Effector memory CD4-positive, alpha-beta T cell (primary cell): ENCODE measurements around the gene LRRC72.

ENCODE experiments used
- DNase-seq, 3 donors: peaks; one replicate each; pipeline ENCODE4 v3.0.0-alpha.2; 2020
- H3K27ac ChIP-seq: 2 replicates; pipeline ENCODE4 v1.7.0; 2013; ENCODE audit warnings: mild to moderate bottlenecking, low read length, moderate library complexity; ENCODE audit not compliant: insufficient read depth, poor library complexity, severe bottlenecking
- H3K27me3 ChIP-seq: replicated peaks from 2 replicates; pipeline ENCODE4 v1.7.0; 2013; ENCODE audit warnings: mild to moderate bottlenecking, low read length; ENCODE audit not compliant: insufficient read depth, control insufficient read depth, poor library complexity, severe bottlenecking
- H3K36me3 ChIP-seq: 2 replicates; pipeline ENCODE4 v1.7.0; 2013; ENCODE audit warnings: mild to moderate bottlenecking, low read length, moderate library complexity; ENCODE audit not compliant: control insufficient read depth, insufficient read depth
- H3K4me1 ChIP-seq: 2 replicates; pipeline ENCODE4 v1.7.0; 2013; ENCODE audit warnings: low read length, mild to moderate bottlenecking; ENCODE audit not compliant: control insufficient read depth, insufficient read depth, poor library complexity, severe bottlenecking
- H3K4me3 ChIP-seq: 2 replicates; pipeline ENCODE4 v1.7.0; 2013; ENCODE audit warnings: low read length, low read depth, mild to moderate bottlenecking; ENCODE audit not compliant: insufficient read depth, poor library complexity, severe bottlenecking
- H3K9me3 ChIP-seq: 2 replicates; pipeline ENCODE4 v1.7.0; 2013; ENCODE audit warnings: mild to moderate bottlenecking, low read length, moderate library complexity; ENCODE audit not compliant: control insufficient read depth

The LRRC72 gene

GRCh38 chr7:16609842-16610450 lies 83.3 kb downstream of the LRRC72 start:
- Histone ChIP-seq H3K27me3 (no peaks in the 10 kb centered on the region), H3K27ac (no peak overlapping the region), H3K9me3 (no peaks in the 10 kb centered on the region), H3K4me3 (no peak overlapping the region), H3K4me1 (no peaks in the 10 kb centered on the region), H3K36me3 (peaks cover 12% of the 10 kb centered on the region)
- no peak for DNase-seq

GRCh38 chr7:16611711-16612110 lies 85.1 kb downstream of the LRRC72 start:
- Histone ChIP-seq H3K9me3 (no peaks in the 10 kb centered on the region), H3K27ac (no peak overlapping the region), H3K27me3 (no peaks in the 10 kb centered on the region), H3K4me1 (no peaks in the 10 kb centered on the region), H3K36me3 (peaks cover 24% of the 10 kb centered on the region), H3K4me3 (no peak overlapping the region)
- no peak for DNase-seq

GRCh38 chr7:16615228-16615627 lies 88.6 kb downstream of the LRRC72 start:
- Histone ChIP-seq H3K4me1 (no peaks in the 10 kb centered on the region), H3K9me3 (no peaks in the 10 kb centered on the region), H3K27ac (no peak overlapping the region), H3K36me3 (peaks cover 25% of the 10 kb centered on the region), H3K4me3 (no peak overlapping the region), H3K27me3 (no peaks in the 10 kb centered on the region)
- no peak for DNase-seq

- Histone ChIP-seq H3K27ac (no peak overlapping the region), H3K4me1 (no peaks in the 10 kb centered on the region), H3K4me3 (no peak overlapping the region), H3K36me3 (peaks cover 25% of the 10 kb centered on the region), H3K9me3 (no peaks in the 10 kb centered on the region), H3K27me3 (no peaks in the 10 kb centered on the region)
- DNase-seq, result no peak
These were observed 89.5 kb downstream of the LRRC72 start for GRCh38 chr7:16616122-16616521.

GRCh38 chr7:16616542-16616941 lies 89.9 kb downstream of the LRRC72 start:
- no peaks in the 10 kb centered on the region for H3K9me3 ChIP-seq
- peaks cover 25% of the 10 kb centered on the region for H3K36me3 ChIP-seq
- no peak overlapping the region for H3K27ac ChIP-seq
- H3K27me3 ChIP-seq, result no peaks in the 10 kb centered on the region
- no peak for DNase-seq
- H3K4me1 ChIP-seq, result no peaks in the 10 kb centered on the region
- no peak overlapping the region for H3K4me3 ChIP-seq

- no peaks in the 10 kb centered on the region for H3K9me3 ChIP-seq
- no peaks in the 10 kb centered on the region for H3K4me1 ChIP-seq
- no peak for DNase-seq
- no peak overlapping the region for H3K4me3 ChIP-seq
- no peaks in the 10 kb centered on the region for H3K27me3 ChIP-seq
- peaks cover 28% of the 10 kb centered on the region for H3K36me3 ChIP-seq
- no peak overlapping the region for H3K27ac ChIP-seq
These were observed 93.4 kb downstream of the LRRC72 start for GRCh38 chr7:16619979-16620408.

GRCh38 chr7:16626388-16626787 lies 99.8 kb downstream of the LRRC72 start:
- Histone ChIP-seq H3K4me3 (no peak overlapping the region), H3K4me1 (no peaks in the 10 kb centered on the region), H3K27me3 (no peaks in the 10 kb centered on the region), H3K36me3 (peaks cover 13% of the 10 kb centered on the region), H3K27ac (no peak overlapping the region), H3K9me3 (no peaks in the 10 kb centered on the region)
- no peak for DNase-seq

GRCh38 chr7:16627236-16627635 lies 100.6 kb downstream of the LRRC72 start:
- no peak overlapping the region for H3K27ac ChIP-seq
- peaks cover 13% of the 10 kb centered on the region for H3K36me3 ChIP-seq
- H3K27me3 ChIP-seq, result no peaks in the 10 kb centered on the region
- DNase-seq, result no peak
- H3K4me1 ChIP-seq, result no peaks in the 10 kb centered on the region
- H3K4me3 ChIP-seq, result no peak overlapping the region
- no peaks in the 10 kb centered on the region for H3K9me3 ChIP-seq

GRCh38 chr7:16630654-16631053 lies 104.0 kb downstream of the LRRC72 start:
- Histone ChIP-seq H3K4me1 (no peaks in the 10 kb centered on the region), H3K27me3 (no peaks in the 10 kb centered on the region), H3K36me3 (peaks cover under 1% of the 10 kb centered on the region), H3K27ac (no peak overlapping the region), H3K4me3 (no peak overlapping the region), H3K9me3 (no peaks in the 10 kb centered on the region)
- no peak for DNase-seq
